HEK293 (cell line): ENCODE measurements around the gene TEX38.
A peak's percentile ranks its signal among the peaks of the same experiment; 100 is the strongest.
"Not testable (repeated sequence)": the region's sequence is repeated elsewhere in the genome, so short reads cannot be mapped to it uniquely, and the experiment has no call there.

Experiments
- CTCF ChIA-PET: fragments of 350-600 bp; formaldehyde crosslinking; extraction: SDS; loops from one replicate; lab custom pipeline; 2021; ENCODE audit warnings: antibody characterized with exemption; lab: Yijun Ruan, JAX
- POLR2A ChIA-PET: fragments of 300-600 bp; formaldehyde crosslinking; extraction: SDS; loops from one replicate; lab custom pipeline; 2020; ENCODE audit warnings: antibody characterized with exemption, inconsistent platforms; lab: Yijun Ruan, JAX
- H3K27ac ChIP-seq: fragments of 200-500 bp; sonication (Bioruptor generic); 2 replicates; pipeline ENCODE4 v1.5.1; 2014; ENCODE audit warnings: low read depth, low read length, control low read depth, inconsistent platforms; ENCODE audit errors: extremely low read depth
- H3K36me3 ChIP-seq, 2 experiments: fragments of 200-500 bp in 1 of 2; sonication (Bioruptor generic) in 1 of 2; 1 replicate in 1 of 2; 2 replicates in 1 of 2; pipeline ENCODE4 v1.5.1; 2014 to 2017; ENCODE audit warnings: inconsistent platforms in 2 of 2, low read length in 2 of 2; ENCODE audit not compliant: control insufficient read depth in 2 of 2, insufficient read depth in 1 of 2
- H3K4me1 ChIP-seq: fragments of 200-500 bp; sonication (Bioruptor generic); 2 replicates; pipeline ENCODE4 v1.5.1; 2014; ENCODE audit warnings: mild to moderate bottlenecking, low read length, inconsistent platforms; ENCODE audit not compliant: control insufficient read depth, insufficient read depth
- H3K4me3 ChIP-seq: 2 replicates; pipeline ENCODE4 v1.5.1; 2011; ENCODE audit warnings: low read depth, mild to moderate bottlenecking, control low read depth, low read length, moderate library complexity
- H3K9me3 ChIP-seq: fragments of 200-500 bp; sonication (Bioruptor generic); 2 replicates; pipeline ENCODE4 v1.5.1; 2014; ENCODE audit warnings: low read depth, low read length, inconsistent platforms; ENCODE audit not compliant: control insufficient read depth, insufficient read depth
- KLF10 ChIP-seq: fragments of 450-650 bp; IDR thresholded peaks from 2 replicates; pipeline ENCODE4 v1.5.1; 2018; ENCODE audit warnings: missing biosample characterization, mild to moderate bottlenecking, missing genetic modification characterization
- MYNN ChIP-seq: fragments of 450-650 bp; formaldehyde crosslinking; IDR thresholded peaks from 2 replicates; pipeline ENCODE4 v1.5.1; 2016; ENCODE audit warnings: missing biosample characterization, missing genetic modification characterization, borderline replicate concordance
- OSR2 ChIP-seq: fragments of 450-650 bp; formaldehyde crosslinking; IDR thresholded peaks from 2 replicates; pipeline ENCODE4 v1.5.1; 2016; ENCODE audit warnings: missing biosample characterization, missing genetic modification characterization
- SETDB1 ChIP-seq: IDR thresholded peaks from one replicate; pipeline ENCODE4 v1.6.1; 2017; ENCODE audit warnings: mild to moderate bottlenecking, low read length, moderate library complexity, mixed read lengths; ENCODE audit not compliant: insufficient read length
- ZBTB1 ChIP-seq: fragments of 450-650 bp; formaldehyde crosslinking; IDR thresholded peaks from 2 replicates; pipeline ENCODE4 v1.5.1; 2016; ENCODE audit warnings: missing biosample characterization, missing genetic modification characterization
- ZNF146 ChIP-seq: fragments of 450-650 bp; formaldehyde crosslinking; IDR thresholded peaks from 2 replicates; pipeline ENCODE4 v1.5.1; 2016; ENCODE audit warnings: missing biosample characterization, missing genetic modification characterization
- ZNF221 ChIP-seq: fragments of 450-650 bp; formaldehyde crosslinking; IDR thresholded peaks from 2 replicates; pipeline ENCODE4 v1.5.1; 2017; ENCODE audit warnings: missing biosample characterization, missing genetic modification characterization, borderline replicate concordance
- ZNF23 ChIP-seq: fragments of 450-650 bp; formaldehyde crosslinking; IDR thresholded peaks from 2 replicates; pipeline ENCODE4 v1.5.1; 2016; ENCODE audit warnings: missing biosample characterization, missing genetic modification characterization, borderline replicate concordance
- ZNF248 ChIP-seq: fragments of 450-650 bp; formaldehyde crosslinking; IDR thresholded peaks from 2 replicates; pipeline ENCODE4 v1.5.1; 2017; ENCODE audit warnings: missing biosample characterization, missing genetic modification characterization
- ZNF274 ChIP-seq, 2 experiments: fragments of 200-500 bp in 1 of 2; fragments of 450-650 bp in 1 of 2; sonication (Bioruptor generic) in 1 of 2; formaldehyde crosslinking in 1 of 2; IDR thresholded peaks; 2 replicates each; pipeline versions ENCODE4 v1.5.1 to v1.6.1; 2014 to 2016; ENCODE audit warnings: borderline replicate concordance in 1 of 2, inconsistent platforms in 1 of 2, low read length in 1 of 2, missing biosample characterization in 1 of 2, missing genetic modification characterization in 1 of 2
- ZNF324 ChIP-seq: fragments of 450-650 bp; formaldehyde crosslinking; IDR thresholded peaks from 2 replicates; pipeline ENCODE4 v1.5.1; 2016; ENCODE audit warnings: missing biosample characterization, missing genetic modification characterization
- ZNF544 ChIP-seq: fragments of 450-650 bp; formaldehyde crosslinking; IDR thresholded peaks from 2 replicates; pipeline ENCODE4 v1.5.0; 2017; ENCODE audit warnings: missing biosample characterization, missing genetic modification characterization
- ZNF549 ChIP-seq: fragments of 450-650 bp; IDR thresholded peaks from 2 replicates; pipeline ENCODE4 v1.5.1; 2018; ENCODE audit warnings: missing biosample characterization, missing genetic modification characterization, mild to moderate bottlenecking, inconsistent platforms, moderate library complexity
- ZNF624 ChIP-seq: fragments of 450-650 bp; formaldehyde crosslinking; IDR thresholded peaks from 2 replicates; pipeline ENCODE4 v1.5.1; 2017; ENCODE audit warnings: missing biosample characterization, missing genetic modification characterization
- ZNF785 ChIP-seq: fragments of 450-650 bp; formaldehyde crosslinking; IDR thresholded peaks from 2 replicates; pipeline ENCODE4 v1.5.1; 2016; ENCODE audit warnings: missing biosample characterization, missing genetic modification characterization
- TF ChIP-seq, protein P1 (sequence below): fragments of 450-650 bp; formaldehyde crosslinking; IDR thresholded peaks from 2 replicates; pipeline ENCODE4 v1.5.1; 2016; ENCODE audit warnings: missing biosample characterization, missing genetic modification characterization
- TF ChIP-seq, protein P2 (sequence below): fragments of 450-650 bp; formaldehyde crosslinking; IDR thresholded peaks from 2 replicates; pipeline ENCODE4 v1.5.1; 2016; ENCODE audit warnings: missing biosample characterization, missing genetic modification characterization

TEX38 gene

DNA sequence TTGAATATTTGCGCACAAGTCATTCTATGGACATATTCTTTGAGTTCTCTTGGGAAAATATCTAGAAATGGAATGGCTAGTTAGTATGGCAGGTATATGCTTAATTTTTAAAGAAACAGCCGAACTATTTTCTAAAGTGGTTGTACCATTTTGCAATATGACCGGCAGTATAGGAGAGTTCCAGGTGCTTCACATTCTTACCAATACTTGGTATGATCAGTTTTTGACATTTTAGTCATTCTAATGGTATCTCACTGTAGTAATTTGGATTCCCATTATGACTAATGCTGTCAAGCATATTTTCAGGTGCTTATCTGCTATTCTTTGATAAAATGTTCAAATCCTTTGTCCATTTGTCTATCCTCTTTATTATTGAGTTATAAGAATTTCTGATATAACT is 24.0 kb upstream of the TEX38 start:
- Histone ChIP-seq H3K9me3 (no peaks in the 10 kb centered on the region), H3K4me3 (no peak overlapping the region), H3K4me1 (peaks cover 5% of the 10 kb centered on the region), H3K36me3 (peaks cover 26 to 65% of the 10 kb centered on the region in 2 experiments), H3K27ac (no peak overlapping the region)
- ChIA-PET CTCF (no interaction called here), POLR2A (no interaction called here)
- TF ChIP-seq ZNF221 (tag by site-specific recombination) (no peak), SETDB1 (peak; percentile 47)

DNA sequence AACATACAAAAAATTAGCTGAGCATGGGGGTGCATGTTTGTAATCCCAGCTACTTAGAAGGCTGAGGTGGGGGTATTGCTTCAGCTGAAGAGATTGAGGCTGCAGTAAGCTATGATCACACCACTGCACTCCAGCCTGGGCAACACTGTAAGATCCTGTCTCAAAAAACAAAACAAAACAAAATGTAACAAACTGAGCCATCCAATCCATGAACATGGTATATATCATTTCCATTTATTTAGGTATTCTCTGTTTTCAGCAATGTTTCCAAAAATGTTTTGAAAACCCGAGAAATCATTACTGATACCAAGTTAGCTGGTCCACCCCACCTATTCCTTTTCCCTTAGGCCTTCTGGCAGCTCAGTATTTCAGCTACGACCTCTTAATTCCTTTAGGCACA is 21.9 kb upstream of the TEX38 start:
- POLR2A ChIA-PET, result no interaction called here
- no peaks in the 10 kb centered on the region for H3K4me1 ChIP-seq
- CTCF ChIA-PET, result interaction anchor here (0.6 to 1.1 kb wide), 5 partner anchors 20 to 203 kb away, joined by 3 read pairs; no protein-coding TSS in a partner anchor
- H3K9me3 ChIP-seq, result no peaks in the 10 kb centered on the region
- H3K27ac ChIP-seq, result no peak overlapping the region
- TF ChIP-seq ZNF544 (tag by site-specific recombination) (no peak), ZNF324 (tag by site-specific recombination) (no peak), ZNF785 (tag by site-specific recombination) (no peak), MYNN (tag by site-specific recombination) (no peak), OSR2 (tag by site-specific recombination) (no peak), ZNF248 (tag by site-specific recombination) (peak; percentile 91), SETDB1 (no peak)
- H3K4me3 ChIP-seq, result no peak overlapping the region
- peaks cover 26 to 72% of the 10 kb centered on the region in 2 experiments for H3K36me3 ChIP-seq

DNA sequence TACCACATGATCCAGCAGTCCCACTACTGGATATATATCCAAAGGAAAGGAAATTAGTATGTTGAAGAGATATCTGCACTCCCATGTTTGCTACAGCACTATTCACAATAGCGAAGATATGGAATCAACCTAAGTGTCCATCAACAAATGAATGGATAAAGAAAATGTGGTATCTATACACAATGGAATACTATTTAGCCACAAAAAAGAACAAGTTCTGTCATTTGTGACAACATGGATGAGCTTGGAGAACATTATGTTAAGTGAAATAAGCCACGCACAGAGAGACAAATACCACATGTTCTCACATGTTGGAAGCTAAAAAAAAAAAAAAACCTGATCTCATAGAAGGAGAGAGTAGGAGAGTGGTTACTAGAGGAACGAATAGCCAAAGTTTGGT is 21.2 kb upstream of the TEX38 start:
- ChIA-PET CTCF (no interaction called here), POLR2A (no interaction called here)
- no peak overlapping the region for H3K27ac ChIP-seq
- TF ChIP-seq ZNF146, result peak; percentile 93
- no peak for TF ChIP-seq ZNF624 (tag by site-specific recombination)
- TF ChIP-seq ZBTB1 (tag by site-specific recombination), result no peak
- TF ChIP-seq, all 188 proteins: peak for 1
- Histone ChIP-seq H3K4me1 (no peaks in the 10 kb centered on the region), H3K4me3 (no peak overlapping the region), H3K9me3 (no peaks in the 10 kb centered on the region), H3K36me3 (peaks cover 23 to 76% of the 10 kb centered on the region in 2 experiments)

DNA sequence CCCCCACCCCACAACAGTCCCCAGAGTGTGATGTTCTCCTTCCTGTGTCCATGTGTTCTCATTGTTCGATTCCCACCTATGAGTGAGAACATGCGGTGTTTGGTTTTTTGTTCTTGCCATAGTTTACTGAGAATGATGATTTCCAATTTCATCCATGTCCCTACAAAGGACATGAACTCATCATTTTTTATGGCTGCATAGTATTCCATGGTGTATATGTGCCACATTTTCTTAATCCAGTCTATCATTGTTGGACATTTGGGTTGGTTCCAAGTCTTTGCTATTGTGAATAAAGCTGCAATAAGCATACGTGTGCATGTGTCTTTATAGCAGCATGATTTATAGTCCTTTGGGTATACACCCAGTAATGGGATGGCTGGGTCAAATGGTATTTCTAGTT is 20.5 kb upstream of the TEX38 start:
- CTCF ChIA-PET, H3K27ac ChIP-seq, H3K9me3 ChIP-seq, POLR2A ChIA-PET, H3K4me1 ChIP-seq, H3K4me3 ChIP-seq: not testable (repeated sequence)
- peaks cover 23 to 83% of the 10 kb centered on the region in 2 experiments for H3K36me3 ChIP-seq
- TF ChIP-seq ZNF146, result peak; percentile 89
- TF ChIP-seq, protein P1, sequence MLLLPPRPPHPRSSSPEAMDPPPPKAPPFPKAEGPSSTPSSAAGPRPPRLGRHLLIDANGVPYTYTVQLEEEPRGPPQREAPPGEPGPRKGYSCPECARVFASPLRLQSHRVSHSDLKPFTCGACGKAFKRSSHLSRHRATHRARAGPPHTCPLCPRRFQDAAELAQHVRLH (tag by site-specific recombination), result 0 out of 2 replicates have a peak, but pooled peaks have one; percentile 63

DNA sequence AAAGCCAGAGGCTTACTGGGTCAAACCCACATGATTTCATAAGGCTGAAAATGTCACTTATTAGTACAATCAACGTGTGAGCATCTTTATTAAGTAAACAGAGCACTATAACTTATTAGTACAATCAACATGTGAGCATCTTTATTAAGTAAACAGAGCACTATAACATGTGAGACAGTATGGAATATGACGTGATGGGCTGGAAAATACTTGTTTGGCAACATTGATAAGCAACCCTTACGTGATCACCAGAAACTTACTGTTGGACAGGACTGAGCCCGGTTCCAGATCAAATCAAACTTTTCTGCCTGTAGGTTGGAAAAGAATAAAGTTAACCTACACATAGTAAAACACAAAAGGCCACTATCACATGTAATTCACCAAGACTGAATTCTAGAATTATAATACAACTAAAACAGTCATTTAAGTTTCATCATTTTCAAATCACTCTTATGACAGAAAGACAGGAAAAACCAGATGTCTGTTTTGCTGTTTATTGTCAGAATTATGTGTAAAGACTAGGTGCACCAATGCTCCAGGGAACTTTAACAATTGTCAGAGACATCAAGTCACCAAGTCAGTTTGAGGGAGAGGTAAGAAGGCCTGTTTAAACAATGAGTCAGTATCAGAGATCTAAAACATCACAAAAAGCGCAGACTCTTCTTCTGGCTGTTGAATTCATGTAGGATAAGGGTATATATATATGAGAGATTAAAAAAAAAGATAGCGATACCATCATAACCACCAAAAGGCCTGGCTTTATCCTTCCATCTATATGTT is 19.1 kb upstream of the TEX38 start:
- Histone ChIP-seq H3K27ac (no peak overlapping the region), H3K4me1 (no peaks in the 10 kb centered on the region), H3K36me3 (peaks cover 25 to 87% of the 10 kb centered on the region in 2 experiments), H3K9me3 (no peaks in the 10 kb centered on the region), H3K4me3 (no peak overlapping the region)
- ChIA-PET CTCF (no interaction called here), POLR2A (no interaction called here)
- TF ChIP-seq, protein P2, sequence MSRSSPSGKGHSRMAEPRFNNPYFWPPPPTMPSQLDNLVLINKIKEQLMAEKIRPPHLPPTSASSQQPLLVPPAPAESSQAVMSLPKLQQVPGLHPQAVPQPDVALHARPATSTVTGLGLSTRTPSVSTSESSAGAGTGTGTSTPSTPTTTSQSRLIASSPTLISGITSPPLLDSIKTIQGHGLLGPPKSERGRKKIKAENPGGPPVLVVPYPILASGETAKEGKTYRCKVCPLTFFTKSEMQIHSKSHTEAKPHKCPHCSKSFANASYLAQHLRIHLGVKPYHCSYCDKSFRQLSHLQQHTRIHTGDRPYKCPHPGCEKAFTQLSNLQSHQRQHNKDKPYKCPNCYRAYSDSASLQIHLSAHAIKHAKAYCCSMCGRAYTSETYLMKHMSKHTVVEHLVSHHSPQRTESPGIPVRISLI (tag by site-specific recombination), result no peak
- TF ChIP-seq KLF10 (tag by site-specific recombination), result no peak
- no peak for TF ChIP-seq ZNF274 (IDR thresholded peaks at IDR 0.05; ENCODE audit: low read length)
- TF ChIP-seq ZNF274 (tag by site-specific recombination; IDR thresholded peaks at IDR 0.05; ENCODE audit: borderline replicate concordance), result no peak
- TF ChIP-seq ZNF23, result no peak
- no peak for TF ChIP-seq ZNF549
